Measurements from ENCODE around the gene HVCN1. TPM values are rescaled to one million over a fixed set of nuclear protein-coding genes. Genes with fewer than 3 reads are reported as not detected.
A peak's percentile ranks its signal among the peaks of the same experiment; 100 is the strongest.

The HVCN1 gene
- total and polyA plus RNA-seq, 2 donors (not counting 1 experiment from before 2014, with no cell fraction given): 216 to 422 TPM

DNA sequence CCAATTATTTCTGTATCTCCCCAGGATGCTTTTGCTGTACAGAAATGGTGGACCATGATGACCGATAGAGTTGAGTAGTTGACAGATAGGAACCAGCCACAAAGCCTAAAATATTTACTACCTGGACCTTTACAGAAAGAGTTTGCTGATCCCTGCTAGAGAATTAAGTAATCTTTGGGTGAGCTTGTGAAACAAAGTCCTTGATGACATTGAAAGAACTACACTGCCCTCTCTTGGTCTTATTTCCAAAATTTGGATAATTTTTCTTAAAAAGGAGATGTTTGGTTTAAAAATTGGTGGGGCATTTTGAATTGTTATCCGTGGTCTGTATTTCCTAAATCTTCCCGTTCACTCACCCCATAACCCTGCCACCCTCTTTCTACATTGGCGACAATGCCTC, 88.7 kb downstream of the HVCN1 start:
- no CpG with 5 or more reads among the region's 4 CpGs for WGBS (ENCODE audit: insufficient coverage)
- H3K4me1 Mint-ChIP-seq: peaks cover 37% of the 10 kb centered on the region
- TF ChIP-seq, protein P1, sequence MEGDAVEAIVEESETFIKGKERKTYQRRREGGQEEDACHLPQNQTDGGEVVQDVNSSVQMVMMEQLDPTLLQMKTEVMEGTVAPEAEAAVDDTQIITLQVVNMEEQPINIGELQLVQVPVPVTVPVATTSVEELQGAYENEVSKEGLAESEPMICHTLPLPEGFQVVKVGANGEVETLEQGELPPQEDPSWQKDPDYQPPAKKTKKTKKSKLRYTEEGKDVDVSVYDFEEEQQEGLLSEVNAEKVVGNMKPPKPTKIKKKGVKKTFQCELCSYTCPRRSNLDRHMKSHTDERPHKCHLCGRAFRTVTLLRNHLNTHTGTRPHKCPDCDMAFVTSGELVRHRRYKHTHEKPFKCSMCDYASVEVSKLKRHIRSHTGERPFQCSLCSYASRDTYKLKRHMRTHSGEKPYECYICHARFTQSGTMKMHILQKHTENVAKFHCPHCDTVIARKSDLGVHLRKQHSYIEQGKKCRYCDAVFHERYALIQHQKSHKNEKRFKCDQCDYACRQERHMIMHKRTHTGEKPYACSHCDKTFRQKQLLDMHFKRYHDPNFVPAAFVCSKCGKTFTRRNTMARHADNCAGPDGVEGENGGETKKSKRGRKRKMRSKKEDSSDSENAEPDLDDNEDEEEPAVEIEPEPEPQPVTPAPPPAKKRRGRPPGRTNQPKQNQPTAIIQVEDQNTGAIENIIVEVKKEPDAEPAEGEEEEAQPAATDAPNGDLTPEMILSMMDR (IDR thresholded peaks at IDR 0.05): peak; percentile 63
- no peak for TF ChIP-seq EZH2 (IDR thresholded peaks at IDR 0.05; ENCODE audit: borderline replicate concordance, insufficient read depth, low read depth, low read length, poor library complexity, severe bottlenecking)
- no peaks in the 10 kb centered on the region for H3K27me3 Mint-ChIP-seq
- Histone ChIP-seq H3K4me3 (ENCODE audit: control extremely low read depth in 1 of 5, extremely low read depth in 1 of 5, insufficient read depth in 1 of 5, low read depth in 2 of 5, low read length in 4 of 5) (no peak overlapping the region), H3K4me2 (replicated peaks; ENCODE audit: low read depth, low read length, poor library complexity, severe bottlenecking) (peak overlapping the region; percentile 26), H3K36me3 (replicated peaks in 1 of 2; ENCODE audit: control extremely low read depth in 1 of 2, control insufficient read depth in 1 of 2, extremely low read depth in 1 of 2, insufficient read depth in 2 of 2, low read length in 1 of 2) (no peaks in the 10 kb centered on the region), H3K9ac (ENCODE audit: low read length) (no peak overlapping the region), H3K9me3 (ENCODE audit: control extremely low read depth in 1 of 3, control insufficient read depth in 2 of 3, insufficient read depth in 1 of 3, low read length in 2 of 3) (no peaks in the 10 kb centered on the region), H3K4me1 (ENCODE audit: control insufficient read depth in 2 of 2, insufficient read depth in 2 of 2, low read length in 2 of 2) (peaks cover 45 to 53% of the 10 kb centered on the region in 2 donors), H2AFZ (ENCODE audit: insufficient read depth, low read depth, low read length, poor library complexity, severe bottlenecking) (peak overlapping the region; percentile 2), H3K27ac (ENCODE audit: low read length in 2 of 2) (peak overlapping the region in 1 of 2 donors; percentile 43), H4K20me1 (ENCODE audit: control insufficient read depth, insufficient read depth, low read length, poor library complexity, severe bottlenecking) (no peaks in the 10 kb centered on the region), H3K27me3 (replicated peaks in 1 of 4; ENCODE audit: control extremely low read depth in 1 of 4, control insufficient read depth in 3 of 4, insufficient read depth in 4 of 4, low read length in 3 of 4) (no peaks in the 10 kb centered on the region), H3K79me2 (ENCODE audit: control insufficient read depth, insufficient read depth, low read length) (peaks cover 32% of the 10 kb centered on the region)
- intact Hi-C loops (cut with micrococcal nuclease): loop anchor here (1.0 to 10.0 kb wide), 6 partner anchors 17 to 495 kb away; partner anchors contain the start of genes ARPC3 and PPTC7
- POLR2A ChIA-PET: interaction anchor here (0.6 to 2.6 kb wide), 5 partner anchors 9 to 154 kb away, joined by 3 to 9 read pairs (median 3); no protein-coding TSS in a partner anchor
- no peaks in the 10 kb centered on the region for H3K9me3 Mint-ChIP-seq (ENCODE audit: insufficient read depth)
- peak; percentile 76 for DNase-seq
- peak overlapping the region; percentile 75 for H3K27ac Mint-ChIP-seq
- CTCF ChIA-PET: interaction anchor here (0.8 to 9.7 kb wide), 43 partner anchors 9 to 288 kb away, joined by 3 to 329 read pairs (median 14); partner anchors contain the start of genes ARPC3, FAM216A, GPN3 and HVCN1
- ATAC-seq (ENCODE audit: low read depth): peak; percentile 35
- H3K4me3 Mint-ChIP-seq: peak overlapping the region; percentile 7

DNA sequence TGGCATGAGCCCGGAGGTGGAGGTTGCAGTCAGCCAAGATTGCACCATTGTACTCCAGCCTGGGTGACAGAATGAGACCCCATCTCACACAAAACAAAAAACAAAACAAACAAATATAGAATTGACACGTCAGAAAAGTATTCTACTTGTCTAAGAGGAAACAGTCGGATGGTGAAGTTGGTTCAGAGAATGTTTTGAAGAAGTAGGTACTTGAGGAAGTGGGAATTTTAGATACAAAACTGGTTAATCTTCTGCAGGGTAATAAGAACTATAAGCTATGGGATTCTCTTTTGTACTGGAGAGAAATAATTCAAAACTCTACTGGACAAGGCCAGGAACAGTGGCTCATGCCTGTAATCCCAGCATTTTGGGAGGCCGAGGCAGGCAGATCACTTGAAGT, 89.6 kb downstream of the HVCN1 start:
- WGBS (ENCODE audit: insufficient coverage): no CpG with 5 or more reads among the region's 4 CpGs
- peaks cover 22% of the 10 kb centered on the region for H3K79me2 ChIP-seq (ENCODE audit: control insufficient read depth, insufficient read depth, low read length)
- TF ChIP-seq, protein P1 (IDR thresholded peaks at IDR 0.05): no peak
- TF ChIP-seq EZH2 (IDR thresholded peaks at IDR 0.05; ENCODE audit: borderline replicate concordance, insufficient read depth, low read depth, low read length, poor library complexity, severe bottlenecking): no peak
- no peaks in the 10 kb centered on the region for H4K20me1 ChIP-seq (ENCODE audit: control insufficient read depth, insufficient read depth, low read length, poor library complexity, severe bottlenecking)
- no peak overlapping the region for H3K9ac ChIP-seq (ENCODE audit: low read length)
- no peaks in the 10 kb centered on the region for H3K36me3 ChIP-seq (replicated peaks in 1 of 2; ENCODE audit: control extremely low read depth in 1 of 2, control insufficient read depth in 1 of 2, extremely low read depth in 1 of 2, insufficient read depth in 2 of 2, low read length in 1 of 2)
- ATAC-seq (ENCODE audit: low read depth): no peak
- intact Hi-C loops (cut with micrococcal nuclease): no loop called here
- Mint-ChIP-seq H3K9me3 (ENCODE audit: insufficient read depth) (no peaks in the 10 kb centered on the region), H3K27me3 (no peaks in the 10 kb centered on the region), H3K4me1 (peaks cover 32% of the 10 kb centered on the region), H3K4me3 (peak overlapping the region; percentile 11), H3K27ac (peak overlapping the region; percentile 17)
- H3K27me3 ChIP-seq (replicated peaks in 1 of 4; ENCODE audit: control extremely low read depth in 1 of 4, control insufficient read depth in 3 of 4, insufficient read depth in 4 of 4, low read length in 3 of 4): no peaks in the 10 kb centered on the region
- H2AFZ ChIP-seq (ENCODE audit: insufficient read depth, low read depth, low read length, poor library complexity, severe bottlenecking): peak overlapping the region; percentile 32
- no peaks in the 10 kb centered on the region for H3K9me3 ChIP-seq (ENCODE audit: control extremely low read depth in 1 of 3, control insufficient read depth in 2 of 3, insufficient read depth in 1 of 3, low read length in 2 of 3)
- H3K27ac ChIP-seq (ENCODE audit: low read length in 2 of 2): peak overlapping the region in 1 of 2 donors; percentile 57
- DNase-seq: peak; percentile 43
- CTCF ChIA-PET: interaction anchor here (0.7 to 9.7 kb wide), 26 partner anchors 8 to 317 kb away, joined by 3 to 329 read pairs (median 30); partner anchors contain the start of genes ARPC3, FAM216A, GPN3 and HVCN1
- POLR2A ChIA-PET: interaction anchor here (0.6 to 2.6 kb wide), 5 partner anchors 32 to 153 kb away, joined by 3 to 9 read pairs (median 3); partner anchors contain the start of gene ARPC3
- peak overlapping the region; percentile 2 for H3K4me2 ChIP-seq (replicated peaks; ENCODE audit: low read depth, low read length, poor library complexity, severe bottlenecking)
- no peak overlapping the region for H3K4me3 ChIP-seq (ENCODE audit: control extremely low read depth in 1 of 5, extremely low read depth in 1 of 5, insufficient read depth in 1 of 5, low read depth in 2 of 5, low read length in 4 of 5)
- peaks cover 36 to 44% of the 10 kb centered on the region in 2 donors for H3K4me1 ChIP-seq (ENCODE audit: control insufficient read depth in 2 of 2, insufficient read depth in 2 of 2, low read length in 2 of 2)
